Measurements from ENCODE around the gene TMEM115. TPM values are rescaled to one million over a fixed set of nuclear protein-coding genes. Genes with fewer than 3 reads are reported as not detected.

The TMEM115 gene
- polyA plus RNA-seq, 6 donors from 2014 or later, result 24.5 to 34.1 (median 31.6) TPM

GRCh38 chr3:50342813-50343633 is 16.3 kb downstream of the TMEM115 start:
- H3K4me1 Mint-ChIP-seq, result peaks cover 34 to 67% (median 55%) of the 10 kb centered on the region in 3 donors
- no peak overlapping the region for H3K27ac Mint-ChIP-seq
- H3K36me3 Mint-ChIP-seq, result no peaks in the 10 kb centered on the region

GRCh38 chr3:50341996-50342650 is 17.2 kb downstream of the TMEM115 start:
- ATAC-seq (ENCODE audit: low read depth in 2 of 2) (no peak), DNase-seq (no peak)
- H3K27me3 Mint-ChIP-seq, result no peaks in the 10 kb centered on the region
- H3K4me1 Mint-ChIP-seq, result peaks cover 34 to 62% (median 50%) of the 10 kb centered on the region in 3 donors
- peak overlapping the region in 5 of 8 donors; percentile 85 to 94 (median 87) for H3K4me3 Mint-ChIP-seq
- no peaks in the 10 kb centered on the region for H3K36me3 Mint-ChIP-seq
- H3K27ac Mint-ChIP-seq, result peak overlapping the region in 2 of 6 donors; percentile 86 to 87
- no peaks in the 10 kb centered on the region for H3K9me3 Mint-ChIP-seq

More at GRCh38 chr3:50342813-50343633, 16.3 kb downstream of the TMEM115 start:
- no peak for DNase-seq
- ATAC-seq (ENCODE audit: low read depth in 2 of 2), result no peak
- no peaks in the 10 kb centered on the region for H3K27me3 Mint-ChIP-seq
- peak overlapping the region in 3 of 8 donors; percentile 15 to 74 (median 51) for H3K4me3 Mint-ChIP-seq
- no peaks in the 10 kb centered on the region for H3K9me3 Mint-ChIP-seq

- H3K4me1 Mint-ChIP-seq, result peaks cover 38 to 59% (median 53%) of the 10 kb centered on the region in 3 donors
- H3K27ac Mint-ChIP-seq, result peak overlapping the region in 2 of 6 donors; percentile 86 to 91
- peak overlapping the region; percentile 85 to 97 (median 90) for H3K4me3 Mint-ChIP-seq
- H3K9me3 Mint-ChIP-seq, result no peaks in the 10 kb centered on the region
- no peaks in the 10 kb centered on the region for H3K27me3 Mint-ChIP-seq
- ATAC-seq (ENCODE audit: low read depth in 2 of 2) (no peak), DNase-seq (no peak)
- no peaks in the 10 kb centered on the region for H3K36me3 Mint-ChIP-seq
Measured at GRCh38 chr3:50341537-50341936, 17.8 kb downstream of the TMEM115 start.

- H3K36me3 Mint-ChIP-seq, result no peaks in the 10 kb centered on the region
- H3K27ac Mint-ChIP-seq, result peak within 1 kb of the TSS; percentile 58 to 99 (median 98)
- H3K4me3 Mint-ChIP-seq, result peak within 1 kb of the TSS; percentile 87 to 97 (median 94)
- DNase-seq (peak; percentile 50), ATAC-seq (ENCODE audit: low read depth in 2 of 2) (peak in 1 of 2 donors; percentile 4)
- H3K9me3 Mint-ChIP-seq, result no peaks in the 10 kb centered on the region
- no peaks in the 10 kb centered on the region for H3K27me3 Mint-ChIP-seq
- H3K4me1 Mint-ChIP-seq, result peaks cover 37 to 59% (median 53%) of the 10 kb centered on the region in 3 donors
Measured at GRCh38 chr3:50340448-50341329, 18.6 kb downstream of the TMEM115 start, which contains the start of gene RASSF1. TSS of gene RASSF1 (minus strand) at chr3:50340836. CDS start at chr3:50340805, 31 bp downstream.

- DNase-seq (no peak), ATAC-seq (ENCODE audit: low read depth in 2 of 2) (no peak)
- peaks cover 37 to 60% (median 55%) of the 10 kb centered on the region in 3 donors for H3K4me1 Mint-ChIP-seq
- H3K27me3 Mint-ChIP-seq, result no peaks in the 10 kb centered on the region
- H3K27ac Mint-ChIP-seq, result peak overlapping the region; percentile 37 to 99 (median 90)
- no peaks in the 10 kb centered on the region for H3K9me3 Mint-ChIP-seq
- H3K36me3 Mint-ChIP-seq, result no peaks in the 10 kb centered on the region
- peak overlapping the region; percentile 87 to 97 (median 94) for H3K4me3 Mint-ChIP-seq
Measured at GRCh38 chr3:50340147-50340447, 19.2 kb downstream of the TMEM115 start.

GRCh38 chr3:50339485-50340146 is 19.7 kb downstream of the TMEM115 start:
- Mint-ChIP-seq H3K4me3 (peak overlapping the region; percentile 87 to 97 (median 94)), H3K27me3 (no peaks in the 10 kb centered on the region), H3K27ac (peak overlapping the region in 5 of 6 donors; percentile 81 to 99 (median 98)), H3K36me3 (no peaks in the 10 kb centered on the region), H3K9me3 (no peaks in the 10 kb centered on the region), H3K4me1 (peaks cover 37 to 65% (median 57%) of the 10 kb centered on the region in 3 donors)
- DNase-seq (no peak), ATAC-seq (ENCODE audit: low read depth in 2 of 2) (no peak)

- Mint-ChIP-seq H3K27me3 (no peaks in the 10 kb centered on the region), H3K4me3 (peak overlapping the region; percentile 87 to 97 (median 94)), H3K36me3 (no peaks in the 10 kb centered on the region), H3K9me3 (no peaks in the 10 kb centered on the region), H3K4me1 (peaks cover 41 to 70% (median 63%) of the 10 kb centered on the region in 3 donors), H3K27ac (peak overlapping the region; percentile 97 to 99 (median 98))
- ATAC-seq (ENCODE audit: low read depth in 2 of 2) (no peak), DNase-seq (no peak)
Measured at GRCh38 chr3:50338965-50339364, 20.4 kb downstream of the TMEM115 start.

GRCh38 chr3:50337175-50337861 is 22.0 kb downstream of the TMEM115 start:
- peak overlapping the region; percentile 97 to 99 (median 98) for H3K27ac Mint-ChIP-seq
- H3K36me3 Mint-ChIP-seq, result no peaks in the 10 kb centered on the region
- peak; percentile 96 for DNase-seq
- H3K9me3 Mint-ChIP-seq, result no peaks in the 10 kb centered on the region
- H3K27me3 Mint-ChIP-seq, result no peaks in the 10 kb centered on the region
- peak; percentile 76 to 80 for ATAC-seq (ENCODE audit: low read depth in 2 of 2)
- peak overlapping the region; percentile 87 to 97 (median 94) for H3K4me3 Mint-ChIP-seq
- H3K4me1 Mint-ChIP-seq, result peaks cover 45 to 73% (median 64%) of the 10 kb centered on the region in 3 donors

- Mint-ChIP-seq H3K4me1 (peaks cover 45 to 68% (median 64%) of the 10 kb centered on the region in 3 donors), H3K9me3 (no peaks in the 10 kb centered on the region), H3K27ac (peak overlapping the region; percentile 85 to 99 (median 98)), H3K36me3 (no peaks in the 10 kb centered on the region), H3K27me3 (no peaks in the 10 kb centered on the region), H3K4me3 (peak overlapping the region; percentile 87 to 97 (median 94))
- peak; percentile 45 to 50 for ATAC-seq (ENCODE audit: low read depth in 2 of 2)
- DNase-seq, result no peak
Measured at GRCh38 chr3:50336452-50337174, 22.7 kb downstream of the TMEM115 start.

GRCh38 chr3:50334339-50335075 is 24.8 kb downstream of the TMEM115 start:
- H3K27ac Mint-ChIP-seq, result peak overlapping the region in 4 of 6 donors; percentile 39 to 78 (median 56)
- H3K4me1 Mint-ChIP-seq, result peaks cover 33 to 54% (median 48%) of the 10 kb centered on the region in 3 donors
- H3K36me3 Mint-ChIP-seq, result no peaks in the 10 kb centered on the region
- peak overlapping the region in 2 of 8 donors; percentile 37 to 81 for H3K4me3 Mint-ChIP-seq
- no peak for ATAC-seq (ENCODE audit: low read depth in 2 of 2)
- H3K27me3 Mint-ChIP-seq, result no peaks in the 10 kb centered on the region
- no peaks in the 10 kb centered on the region for H3K9me3 Mint-ChIP-seq
- no peak for DNase-seq

GRCh38 chr3:50333744-50334328 is 25.5 kb downstream of the TMEM115 start:
- Mint-ChIP-seq H3K4me1 (peaks cover 27 to 48% (median 42%) of the 10 kb centered on the region in 3 donors), H3K36me3 (no peaks in the 10 kb centered on the region), H3K4me3 (peak overlapping the region in 1 of 8 donors; percentile 81), H3K27me3 (no peaks in the 10 kb centered on the region), H3K27ac (peak overlapping the region in 2 of 6 donors; percentile 51 to 64), H3K9me3 (no peaks in the 10 kb centered on the region)
- no peak for ATAC-seq (ENCODE audit: low read depth in 2 of 2)
- DNase-seq, result no peak
